K562 (cell line): ENCODE data around the gene ZNF441. TPM values are rescaled to one million over a fixed set of nuclear protein-coding genes. Genes with fewer than 3 reads are reported as not detected.

Experiments
- GABPA ChIP-seq: fragments of 200-800 bp; sonication (Bioruptor generic); conservative IDR thresholded peaks from 2 replicates; pipeline ENCODE4 v1.6.1; 2016; ENCODE audit warnings: low read depth, missing genetic modification characterization, missing compliant biosample characterization
- IRF2 ChIP-seq: sonication (generic); formaldehyde crosslinking; IDR thresholded peaks from 2 replicates; pipeline ENCODE4 v1.8.1; 2022; ENCODE audit warnings: mild to moderate bottlenecking, missing genetic modification reagents
- KAT7 ChIP-seq: sonication (generic); formaldehyde crosslinking; IDR thresholded peaks from 2 replicates; pipeline ENCODE4 v1.8.0; 2022; ENCODE audit warnings: missing genetic modification reagents, mild to moderate bottlenecking, borderline replicate concordance
- L3MBTL2 ChIP-seq: fragments of 450-650 bp; IDR thresholded peaks from 2 replicates; pipeline ENCODE4 v1.6.1; 2016; ENCODE audit warnings: mild to moderate bottlenecking, moderate library complexity
- MED1 ChIP-seq: sonication (generic); formaldehyde crosslinking; IDR thresholded peaks from 2 replicates; pipeline ENCODE4 v1.8.1; 2023; ENCODE audit warnings: missing genetic modification reagents, borderline replicate concordance
- MTF1 ChIP-seq: fragments of 250-450 bp; sonication (Bioruptor Pico); IDR thresholded peaks from 2 replicates; pipeline ENCODE4 v1.9.0; 2021; ENCODE audit warnings: moderate library complexity, mild to moderate bottlenecking, inconsistent platforms, borderline replicate concordance
- NEUROD1 ChIP-seq: fragments of 150-350 bp; IDR thresholded peaks from 2 replicates; pipeline ENCODE4 v1.6.1; 2014; ENCODE audit warnings: borderline replicate concordance, low read length, low read depth; ENCODE audit not compliant: partially characterized antibody
- POLR2H ChIP-seq: IDR thresholded peaks from 2 replicates; pipeline ENCODE4 v1.6.1; 2016; ENCODE audit warnings: missing genetic modification characterization, low read depth, mild to moderate bottlenecking, control low read depth, missing compliant biosample characterization, moderate library complexity
- POLR3G ChIP-seq: IDR thresholded peaks from 2 replicates; pipeline ENCODE4 v1.6.1; 2011; ENCODE audit not compliant: insufficient read length, insufficient replicate concordance; ENCODE audit errors: extremely low read depth
- SPI1 ChIP-seq: IDR thresholded peaks from 2 replicates; pipeline ENCODE4 v1.6.1; 2011; ENCODE audit warnings: low read depth, low read length, control low read depth, borderline replicate concordance
- ZNF41 ChIP-seq: fragments of 250-450 bp; sonication (Bioruptor Pico); conservative IDR thresholded peaks from 2 replicates; pipeline ENCODE4 v1.4.0; 2020; ENCODE audit warnings: mild to moderate bottlenecking
- polyA plus RNA-seq, 8 experiments: library from polyadenylated mRNA; depleted of rRNA in 4 of 8; stranded (reverse) in 5 of 8; unstranded in 3 of 8; fragments of >200 nt; fragmentation: Nextera tagmentation in 2 of 8; fragmentation: Illumina TruSeq in 1 of 8; extraction: Ambion mirVana in 2 of 8; extraction: Trizol in 1 of 8; gene quantifications; 2 replicates each; pipeline versions ENCODE4 v1.2.1 to v1.2.3, GENCODE V29; 2011 to 2014; ENCODE audit warnings: inconsistent platforms in 1 of 8, missing spikeins in 1 of 8
- total RNA-seq, 7 experiments: library from RNA; depleted of rRNA in 6 of 7; stranded (reverse); fragments of >200 nt in 6 of 7; fragmentation: Illumina TruSeq in 2 of 7; extraction: Trizol in 2 of 7; gene quantifications; 2 replicates each; pipeline versions ENCODE4 v1.2.1 to v1.2.3, GENCODE V29; 2011 to 2021; ENCODE audit warnings: low replicate concordance in 1 of 7
- TF ChIP-seq, protein P1 (sequence below): sonication (generic); formaldehyde crosslinking; IDR thresholded peaks from 2 replicates; pipeline ENCODE4 v1.8.1; 2023; ENCODE audit warnings: mild to moderate bottlenecking, missing genetic modification reagents, moderate library complexity
- TF ChIP-seq, protein P2 (sequence below): fragments of 250-450 bp; sonication (Bioruptor Pico); IDR thresholded peaks from 2 replicates; pipeline ENCODE4 v1.5.0; 2021
- TF ChIP-seq, protein P3 (sequence below), 2 experiments: IDR thresholded peaks in 1 of 2; conservative IDR thresholded peaks in 1 of 2; 2 replicates each; pipeline ENCODE4 v1.6.1; 2016; ENCODE audit warnings: low read depth in 2 of 2, mild to moderate bottlenecking in 1 of 2, missing compliant biosample characterization in 1 of 2, missing genetic modification characterization in 1 of 2, moderate library complexity in 1 of 2
- TF ChIP-seq, protein P4 (sequence below): fragments of 250-450 bp; sonication (Bioruptor Pico); IDR thresholded peaks from 2 replicates; pipeline ENCODE4 v1.5.1; 2021; ENCODE audit warnings: mild to moderate bottlenecking
- TF ChIP-seq, protein P5 (sequence below): sonication (generic); formaldehyde crosslinking; IDR thresholded peaks from 2 replicates; pipeline ENCODE4 v1.8.1; 2023; ENCODE audit warnings: mild to moderate bottlenecking, missing genetic modification reagents

The ZNF441 gene
- total and polyA plus RNA-seq, 9 of the 15 experiments (the other 6 are each of a cell fraction or from before 2014, with no cell fraction given): 1.9 to 14.0 (median 7.8) TPM

DNA sequence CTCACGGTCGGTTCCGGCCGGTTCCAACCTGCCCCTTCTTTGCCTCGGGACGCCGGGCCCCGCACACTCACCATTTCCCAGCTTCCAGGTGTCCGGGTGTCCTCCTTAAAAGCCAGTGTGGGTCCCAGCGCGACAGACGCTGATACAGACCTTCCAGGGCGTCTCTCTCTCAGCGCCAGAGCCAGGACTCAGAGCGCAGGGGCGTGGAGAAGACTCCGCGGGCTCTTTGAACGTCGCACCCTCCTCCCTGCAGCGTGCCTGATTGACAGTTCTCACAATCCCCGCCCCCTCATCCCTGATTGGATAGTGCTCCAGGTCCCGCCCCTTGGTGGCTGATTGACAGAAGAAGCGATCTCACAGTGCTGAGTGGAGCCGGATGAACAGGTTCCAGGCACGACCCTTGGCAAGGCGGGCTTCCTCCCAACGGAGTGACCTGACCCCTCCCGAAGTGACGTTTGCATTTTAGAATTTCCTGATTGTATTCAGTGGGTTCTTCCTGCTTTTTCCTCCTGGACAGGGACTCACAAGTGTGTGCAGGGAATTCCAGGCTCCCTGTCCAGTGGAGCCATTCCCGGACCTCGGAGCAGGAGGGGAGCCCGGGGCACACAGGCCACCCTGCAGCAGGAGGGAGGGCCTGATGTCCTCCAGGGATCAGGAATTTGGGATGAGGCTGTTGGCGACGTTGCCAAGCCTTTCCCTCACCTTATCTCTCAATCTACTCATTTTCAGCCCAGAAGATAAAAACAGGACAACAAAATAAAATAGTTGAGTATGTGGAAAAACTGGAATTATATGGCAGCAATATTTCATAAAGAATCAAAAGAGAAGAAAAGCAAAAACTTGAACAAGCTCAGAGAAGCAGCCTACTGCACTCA lies 27.8 kb upstream of the ZNF441 start, which contains the start of gene ZNF823 (continued):
- TF ChIP-seq, protein P1, sequence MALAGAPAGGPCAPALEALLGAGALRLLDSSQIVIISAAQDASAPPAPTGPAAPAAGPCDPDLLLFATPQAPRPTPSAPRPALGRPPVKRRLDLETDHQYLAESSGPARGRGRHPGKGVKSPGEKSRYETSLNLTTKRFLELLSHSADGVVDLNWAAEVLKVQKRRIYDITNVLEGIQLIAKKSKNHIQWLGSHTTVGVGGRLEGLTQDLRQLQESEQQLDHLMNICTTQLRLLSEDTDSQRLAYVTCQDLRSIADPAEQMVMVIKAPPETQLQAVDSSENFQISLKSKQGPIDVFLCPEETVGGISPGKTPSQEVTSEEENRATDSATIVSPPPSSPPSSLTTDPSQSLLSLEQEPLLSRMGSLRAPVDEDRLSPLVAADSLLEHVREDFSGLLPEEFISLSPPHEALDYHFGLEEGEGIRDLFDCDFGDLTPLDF (CRISPR knock-in tag): no peak
- TF ChIP-seq GABPA (tag) (peak; percentile 66), POLR2H (tag) (peak; percentile 68; the same call in 1 of the 2 replicates), ZNF41 (CRISPR knock-in tag) (no peak), MED1 (CRISPR knock-in tag) (no peak), POLR3G (no peak), IRF2 (CRISPR knock-in tag) (no peak), KAT7 (CRISPR knock-in tag) (peak; percentile 62; the same call in 1 of the 2 replicates), SPI1 (peak; percentile 56; the same call in 1 of the 2 replicates), L3MBTL2 (peak; percentile 82), NEUROD1 (peak; percentile 67), MTF1 (no peak)
- TF ChIP-seq, protein P2, sequence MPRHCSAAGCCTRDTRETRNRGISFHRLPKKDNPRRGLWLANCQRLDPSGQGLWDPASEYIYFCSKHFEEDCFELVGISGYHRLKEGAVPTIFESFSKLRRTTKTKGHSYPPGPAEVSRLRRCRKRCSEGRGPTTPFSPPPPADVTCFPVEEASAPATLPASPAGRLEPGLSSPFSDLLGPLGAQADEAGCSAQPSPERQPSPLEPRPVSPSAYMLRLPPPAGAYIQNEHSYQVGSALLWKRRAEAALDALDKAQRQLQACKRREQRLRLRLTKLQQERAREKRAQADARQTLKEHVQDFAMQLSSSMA (CRISPR knock-in tag): peak; percentile 93
- TF ChIP-seq, protein P3, sequence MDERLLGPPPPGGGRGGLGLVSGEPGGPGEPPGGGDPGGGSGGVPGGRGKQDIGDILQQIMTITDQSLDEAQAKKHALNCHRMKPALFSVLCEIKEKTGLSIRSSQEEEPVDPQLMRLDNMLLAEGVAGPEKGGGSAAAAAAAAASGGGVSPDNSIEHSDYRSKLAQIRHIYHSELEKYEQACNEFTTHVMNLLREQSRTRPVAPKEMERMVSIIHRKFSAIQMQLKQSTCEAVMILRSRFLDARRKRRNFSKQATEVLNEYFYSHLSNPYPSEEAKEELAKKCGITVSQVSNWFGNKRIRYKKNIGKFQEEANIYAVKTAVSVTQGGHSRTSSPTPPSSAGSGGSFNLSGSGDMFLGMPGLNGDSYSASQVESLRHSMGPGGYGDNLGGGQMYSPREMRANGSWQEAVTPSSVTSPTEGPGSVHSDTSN (CRISPR knock-in tag; IDR thresholded peaks at IDR 0.05; ENCODE audit: low read depth): peak; percentile 88
- TF ChIP-seq, protein P3 (tag; conservative IDR thresholded peaks at IDR 0.05; ENCODE audit: low read depth): peak; percentile 98
- TF ChIP-seq, protein P4, sequence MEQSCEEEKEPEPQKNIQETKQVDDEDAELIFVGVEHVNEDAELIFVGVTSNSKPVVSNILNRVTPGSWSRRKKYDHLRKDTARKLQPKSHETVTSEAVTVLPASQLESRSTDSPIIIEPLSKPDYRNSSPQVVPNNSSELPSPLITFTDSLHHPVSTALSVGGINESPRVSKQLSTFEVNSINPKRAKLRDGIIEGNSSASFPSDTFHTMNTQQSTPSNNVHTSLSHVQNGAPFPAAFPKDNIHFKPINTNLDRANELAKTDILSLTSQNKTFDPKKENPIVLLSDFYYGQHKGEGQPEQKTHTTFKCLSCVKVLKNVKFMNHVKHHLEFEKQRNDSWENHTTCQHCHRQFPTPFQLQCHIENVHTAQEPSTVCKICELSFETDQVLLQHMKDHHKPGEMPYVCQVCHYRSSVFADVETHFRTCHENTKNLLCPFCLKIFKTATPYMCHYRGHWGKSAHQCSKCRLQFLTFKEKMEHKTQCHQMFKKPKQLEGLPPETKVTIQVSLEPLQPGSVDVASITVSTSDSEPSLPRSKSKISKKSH: no peak
- TF ChIP-seq, protein P5, sequence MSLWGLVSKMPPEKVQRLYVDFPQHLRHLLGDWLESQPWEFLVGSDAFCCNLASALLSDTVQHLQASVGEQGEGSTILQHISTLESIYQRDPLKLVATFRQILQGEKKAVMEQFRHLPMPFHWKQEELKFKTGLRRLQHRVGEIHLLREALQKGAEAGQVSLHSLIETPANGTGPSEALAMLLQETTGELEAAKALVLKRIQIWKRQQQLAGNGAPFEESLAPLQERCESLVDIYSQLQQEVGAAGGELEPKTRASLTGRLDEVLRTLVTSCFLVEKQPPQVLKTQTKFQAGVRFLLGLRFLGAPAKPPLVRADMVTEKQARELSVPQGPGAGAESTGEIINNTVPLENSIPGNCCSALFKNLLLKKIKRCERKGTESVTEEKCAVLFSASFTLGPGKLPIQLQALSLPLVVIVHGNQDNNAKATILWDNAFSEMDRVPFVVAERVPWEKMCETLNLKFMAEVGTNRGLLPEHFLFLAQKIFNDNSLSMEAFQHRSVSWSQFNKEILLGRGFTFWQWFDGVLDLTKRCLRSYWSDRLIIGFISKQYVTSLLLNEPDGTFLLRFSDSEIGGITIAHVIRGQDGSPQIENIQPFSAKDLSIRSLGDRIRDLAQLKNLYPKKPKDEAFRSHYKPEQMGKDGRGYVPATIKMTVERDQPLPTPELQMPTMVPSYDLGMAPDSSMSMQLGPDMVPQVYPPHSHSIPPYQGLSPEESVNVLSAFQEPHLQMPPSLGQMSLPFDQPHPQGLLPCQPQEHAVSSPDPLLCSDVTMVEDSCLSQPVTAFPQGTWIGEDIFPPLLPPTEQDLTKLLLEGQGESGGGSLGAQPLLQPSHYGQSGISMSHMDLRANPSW (CRISPR knock-in tag): no peak
